ENCODE data around the gene PIP4K2C. TPM values are rescaled to one million over a fixed set of nuclear protein-coding genes. Genes with fewer than 3 reads are reported as not detected.
"Not testable (repeated sequence)": the region's sequence is repeated elsewhere in the genome, so short reads cannot be mapped to it uniquely, and the experiment has no call there.

PIP4K2C gene
- total RNA-seq, 2 experiments from 2014 or later, result 15.1 to 17.3 TPM

DNA sequence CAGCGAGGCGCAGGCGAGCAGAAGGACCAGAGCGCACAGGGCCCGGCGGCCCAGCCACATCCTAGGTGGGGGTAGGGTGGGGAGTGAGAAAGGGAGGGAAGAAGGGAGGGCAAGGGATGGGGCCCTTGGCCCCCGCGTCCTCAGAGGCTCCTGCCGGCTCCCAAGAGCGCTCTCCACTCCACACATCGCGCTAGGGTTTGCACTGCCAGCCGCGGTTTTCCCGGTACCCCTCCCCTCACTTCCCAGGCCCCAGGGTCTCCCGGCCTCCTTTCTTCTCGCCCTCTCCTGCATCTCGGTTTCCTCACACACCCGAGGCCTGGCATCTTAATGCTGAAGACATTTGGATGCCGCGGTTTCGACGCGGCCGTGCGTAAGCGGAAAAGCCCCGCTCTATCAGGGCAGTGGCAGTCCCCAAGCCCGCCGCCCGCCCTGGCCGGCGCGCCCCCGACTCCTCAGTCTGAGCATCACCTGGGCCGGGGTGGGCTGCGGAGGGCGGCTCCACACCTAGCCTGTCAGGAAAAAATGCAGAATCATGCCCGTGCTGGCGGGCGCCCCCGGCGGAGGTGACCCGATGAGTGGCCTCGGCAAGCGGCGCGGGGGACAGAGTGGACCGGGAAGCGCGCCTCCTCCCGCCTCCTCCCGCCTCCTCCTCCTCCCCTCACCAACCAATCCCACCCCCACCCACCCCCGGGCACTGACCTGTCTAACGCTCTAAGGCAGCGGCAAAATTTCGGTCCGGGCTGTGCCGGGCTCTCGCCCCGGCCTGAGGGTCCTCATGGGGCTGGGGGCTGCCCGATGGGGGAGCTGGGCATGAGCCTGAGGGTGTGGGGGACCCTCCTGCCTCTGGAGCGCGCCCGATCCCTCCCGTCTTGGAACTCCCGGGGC is 41.3 kb downstream of the PIP4K2C start:
- CTCF ChIA-PET, result interaction anchor here (0.6 to 4.9 kb wide), 10 partner anchors 11 to 177 kb away, joined by 3 to 34 read pairs (median 3); partner anchors contain the start of genes INHBE and OS9
- H3K36me3 ChIP-seq (ENCODE audit: insufficient read depth, low read length), result no peaks in the 10 kb centered on the region
- peak in 3 of 14 experiments; percentile 18 to 62 (median 57) for DNase-seq
- Mint-ChIP-seq H3K27ac (no peak overlapping the region), H3K27me3 (peaks cover 66% of the 10 kb centered on the region), H3K4me3 (peak overlapping the region; percentile 36), H3K9me3 (no peaks in the 10 kb centered on the region), H3K4me1 (ENCODE audit: low read depth) (peaks cover 19% of the 10 kb centered on the region), H3K36me3 (ENCODE audit: low read depth) (no peaks in the 10 kb centered on the region)
- peaks cover 28% of the 10 kb centered on the region for H3K4me1 ChIP-seq (ENCODE audit: insufficient read depth, low read length)
- POLR2A ChIA-PET, result interaction anchor here (0.5 to 1.8 kb wide), 6 partner anchors 42 to 173 kb away, joined by 3 to 6 read pairs (median 4); partner anchors contain the start of genes ARHGAP9, GLI1, OS9 and PIP4K2C
- no peak overlapping the region for H3K27ac ChIP-seq (ENCODE audit: low read depth in 1 of 2, low read length in 2 of 2)
- peaks cover 0 to 6% of the 10 kb centered on the region in 2 experiments for H3K9me3 ChIP-seq (ENCODE audit: control insufficient read depth in 1 of 2, insufficient read depth in 1 of 2, low read length in 2 of 2)
- intact Hi-C loops (cut with DNase I, micrococcal nuclease), result loop anchor here in 1 of 2 experiments (2.0 to 5.0 kb wide), 2 partner anchors 50 to 60 kb away; partner anchors contain the start of gene OS9
- peak; percentile 15 for ATAC-seq (ENCODE audit: poor library complexity)
- H3K27me3 ChIP-seq (ENCODE audit: control insufficient read depth in 1 of 2, insufficient read depth in 2 of 2, low read length in 2 of 2), result peaks cover 59 to 64% of the 10 kb centered on the region in 2 experiments
- peak overlapping the region; percentile 56 for H3K4me3 ChIP-seq (ENCODE audit: low read length)
- TF ChIP-seq, protein P1, sequence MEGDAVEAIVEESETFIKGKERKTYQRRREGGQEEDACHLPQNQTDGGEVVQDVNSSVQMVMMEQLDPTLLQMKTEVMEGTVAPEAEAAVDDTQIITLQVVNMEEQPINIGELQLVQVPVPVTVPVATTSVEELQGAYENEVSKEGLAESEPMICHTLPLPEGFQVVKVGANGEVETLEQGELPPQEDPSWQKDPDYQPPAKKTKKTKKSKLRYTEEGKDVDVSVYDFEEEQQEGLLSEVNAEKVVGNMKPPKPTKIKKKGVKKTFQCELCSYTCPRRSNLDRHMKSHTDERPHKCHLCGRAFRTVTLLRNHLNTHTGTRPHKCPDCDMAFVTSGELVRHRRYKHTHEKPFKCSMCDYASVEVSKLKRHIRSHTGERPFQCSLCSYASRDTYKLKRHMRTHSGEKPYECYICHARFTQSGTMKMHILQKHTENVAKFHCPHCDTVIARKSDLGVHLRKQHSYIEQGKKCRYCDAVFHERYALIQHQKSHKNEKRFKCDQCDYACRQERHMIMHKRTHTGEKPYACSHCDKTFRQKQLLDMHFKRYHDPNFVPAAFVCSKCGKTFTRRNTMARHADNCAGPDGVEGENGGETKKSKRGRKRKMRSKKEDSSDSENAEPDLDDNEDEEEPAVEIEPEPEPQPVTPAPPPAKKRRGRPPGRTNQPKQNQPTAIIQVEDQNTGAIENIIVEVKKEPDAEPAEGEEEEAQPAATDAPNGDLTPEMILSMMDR (IDR thresholded peaks at IDR 0.05), result no peak

GRCh38 chr12:57632958-57633840 is 42.2 kb downstream of the PIP4K2C start, which contains the start of gene B4GALNT1:
Gene B4GALNT1 (minus strand): TSS chr12:57633201. CDS start chr12:57632132, 1,069 bp downstream.
- H3K4me3 Mint-ChIP-seq, result peak within 1 kb of the TSS; percentile 72
- DNase-seq, result peak; percentile 33 to 84 (median 56)
- H3K4me3 ChIP-seq (ENCODE audit: low read length), result peak within 1 kb of the TSS; percentile 56
- no peaks in the 10 kb centered on the region for H3K9me3 ChIP-seq (ENCODE audit: control insufficient read depth in 1 of 2, insufficient read depth in 1 of 2, low read length in 2 of 2)
- TF ChIP-seq, protein P1 (IDR thresholded peaks at IDR 0.05), result peak; percentile 89
- peak; percentile 93 for ATAC-seq (ENCODE audit: poor library complexity)
- intact Hi-C loops (cut with DNase I, micrococcal nuclease), result loop anchor here (1.0 to 5.0 kb wide), 4 partner anchors 50 to 109 kb away; partner anchors contain the start of gene OS9 (in 1 of the 2)
- no peak within 1 kb of the TSS for H3K27ac ChIP-seq (ENCODE audit: low read depth in 1 of 2, low read length in 2 of 2)
- H3K36me3 Mint-ChIP-seq (ENCODE audit: low read depth), result no peaks in the 10 kb centered on the region
- ChIA-PET POLR2A (interaction anchor here (0.5 to 1.8 kb wide), 6 partner anchors 42 to 174 kb away, joined by 3 to 6 read pairs (median 4); partner anchors contain the start of genes ARHGAP9, GLI1, OS9 and PIP4K2C), CTCF (interaction anchor here (0.6 to 4.9 kb wide), 11 partner anchors 10 to 394 kb away, joined by 3 to 34 read pairs (median 3); partner anchors contain the start of genes INHBE and OS9)
- H3K27me3 Mint-ChIP-seq, result peaks cover 67% of the 10 kb centered on the region
- H3K27me3 ChIP-seq (ENCODE audit: control insufficient read depth in 1 of 2, insufficient read depth in 2 of 2, low read length in 2 of 2), result peaks cover 50 to 58% of the 10 kb centered on the region in 2 experiments
- H3K9me3 Mint-ChIP-seq, result no peaks in the 10 kb centered on the region
- H3K4me1 ChIP-seq (ENCODE audit: insufficient read depth, low read length), result peaks cover 20% of the 10 kb centered on the region
- peaks cover 15% of the 10 kb centered on the region for H3K4me1 Mint-ChIP-seq (ENCODE audit: low read depth)
- H3K27ac Mint-ChIP-seq, result no peak within 1 kb of the TSS
- no peaks in the 10 kb centered on the region for H3K36me3 ChIP-seq (ENCODE audit: insufficient read depth, low read length)

DNA sequence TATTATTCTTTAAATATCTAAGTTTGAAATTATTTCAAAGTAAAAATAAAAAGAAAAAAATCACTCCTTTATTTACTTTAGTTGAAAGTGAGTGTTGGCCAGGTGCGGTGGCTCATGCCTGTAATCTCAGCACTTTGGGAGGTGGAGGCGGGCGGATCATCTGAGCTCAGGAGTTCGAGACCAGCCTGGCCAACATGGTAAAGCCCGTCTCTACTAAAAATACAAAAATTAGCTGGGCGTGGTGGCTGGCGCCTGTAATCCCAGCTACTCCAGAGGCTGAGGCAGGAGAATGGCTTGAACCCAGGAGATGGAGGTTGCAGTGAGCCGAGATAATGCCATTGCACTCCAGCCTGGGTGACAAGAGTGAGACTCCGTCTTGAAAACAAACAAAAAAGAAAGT is 45.7 kb downstream of the PIP4K2C start:
- ATAC-seq (ENCODE audit: poor library complexity); H3K27ac Mint-ChIP-seq; H3K9me3 Mint-ChIP-seq; H3K36me3 Mint-ChIP-seq (ENCODE audit: low read depth); intact Hi-C loops (cut with DNase I, micrococcal nuclease); H3K4me3 ChIP-seq (ENCODE audit: low read length); H3K27ac ChIP-seq (ENCODE audit: low read depth in 1 of 2, low read length in 2 of 2); H3K36me3 ChIP-seq (ENCODE audit: insufficient read depth, low read length); POLR2A ChIA-PET; H3K9me3 ChIP-seq (ENCODE audit: control insufficient read depth in 1 of 2, insufficient read depth in 1 of 2, low read length in 2 of 2); DNase-seq; H3K4me3 Mint-ChIP-seq: not testable (repeated sequence)
- peaks cover 58% of the 10 kb centered on the region for H3K27me3 Mint-ChIP-seq
- peaks cover 28 to 32% of the 10 kb centered on the region in 2 experiments for H3K27me3 ChIP-seq (ENCODE audit: control insufficient read depth in 1 of 2, insufficient read depth in 2 of 2, low read length in 2 of 2)
- peaks cover 18% of the 10 kb centered on the region for H3K4me1 ChIP-seq (ENCODE audit: insufficient read depth, low read length)
- CTCF ChIA-PET, result interaction anchor here (0.9 kb wide), 1 partner anchor 53 kb away, joined by 3 read pairs; no protein-coding TSS in a partner anchor
- H3K4me1 Mint-ChIP-seq (ENCODE audit: low read depth), result peaks cover 11% of the 10 kb centered on the region
